ENCODE data around the gene CCNDBP1. TPM values are rescaled to one million over a fixed set of nuclear protein-coding genes. Genes with fewer than 3 reads are reported as not detected.

Gene CCNDBP1
- total RNA-seq, 1 donor from 2014 or later = 39.0 TPM

DNA sequence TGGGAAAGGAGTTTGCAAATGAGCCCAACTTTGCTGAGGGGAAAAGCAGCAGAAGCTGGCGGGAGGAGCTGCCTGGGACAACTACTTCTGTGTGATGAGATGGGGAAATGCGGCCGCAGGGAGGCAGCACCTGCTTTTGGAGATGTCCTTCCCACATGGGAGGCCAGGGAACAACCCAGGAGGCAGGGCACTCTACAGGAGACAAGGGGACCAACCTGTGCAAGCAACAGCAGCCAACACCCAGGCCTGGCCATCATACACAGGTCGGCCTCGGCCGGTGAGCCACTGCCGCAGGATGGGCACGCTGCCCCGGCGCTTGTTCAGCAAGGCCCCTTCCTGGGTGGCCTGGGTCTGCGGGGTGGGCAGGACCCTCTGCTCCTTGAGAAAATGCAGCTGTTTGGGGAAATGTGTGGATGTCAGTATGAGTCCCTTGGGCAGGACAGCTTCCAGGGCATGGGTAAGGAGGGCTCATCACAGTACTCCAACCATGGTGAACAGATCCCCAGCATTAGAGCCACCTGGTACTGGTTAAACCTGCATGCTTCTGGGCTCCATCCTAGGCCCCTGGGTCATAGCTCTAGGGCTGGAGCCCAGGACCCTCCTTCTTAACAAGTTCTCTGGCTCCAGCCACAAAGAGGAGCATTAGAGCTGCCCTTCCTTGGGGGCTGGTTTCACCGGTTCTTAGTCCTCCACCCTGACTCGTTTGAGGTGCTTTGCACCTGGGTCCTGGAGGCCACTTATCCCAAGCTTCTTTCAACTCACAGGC is 24.0 kb downstream of the CCNDBP1 start:
- TF ChIP-seq, protein P1, sequence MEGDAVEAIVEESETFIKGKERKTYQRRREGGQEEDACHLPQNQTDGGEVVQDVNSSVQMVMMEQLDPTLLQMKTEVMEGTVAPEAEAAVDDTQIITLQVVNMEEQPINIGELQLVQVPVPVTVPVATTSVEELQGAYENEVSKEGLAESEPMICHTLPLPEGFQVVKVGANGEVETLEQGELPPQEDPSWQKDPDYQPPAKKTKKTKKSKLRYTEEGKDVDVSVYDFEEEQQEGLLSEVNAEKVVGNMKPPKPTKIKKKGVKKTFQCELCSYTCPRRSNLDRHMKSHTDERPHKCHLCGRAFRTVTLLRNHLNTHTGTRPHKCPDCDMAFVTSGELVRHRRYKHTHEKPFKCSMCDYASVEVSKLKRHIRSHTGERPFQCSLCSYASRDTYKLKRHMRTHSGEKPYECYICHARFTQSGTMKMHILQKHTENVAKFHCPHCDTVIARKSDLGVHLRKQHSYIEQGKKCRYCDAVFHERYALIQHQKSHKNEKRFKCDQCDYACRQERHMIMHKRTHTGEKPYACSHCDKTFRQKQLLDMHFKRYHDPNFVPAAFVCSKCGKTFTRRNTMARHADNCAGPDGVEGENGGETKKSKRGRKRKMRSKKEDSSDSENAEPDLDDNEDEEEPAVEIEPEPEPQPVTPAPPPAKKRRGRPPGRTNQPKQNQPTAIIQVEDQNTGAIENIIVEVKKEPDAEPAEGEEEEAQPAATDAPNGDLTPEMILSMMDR (IDR thresholded peaks at IDR 0.05; ENCODE audit: insufficient read depth, low read length, severe bottlenecking) = peak; percentile 45
- no peaks in the 10 kb centered on the region for H3K36me3 ChIP-seq (ENCODE audit: control insufficient read depth, insufficient read depth, low read length)
- H3K27me3 ChIP-seq (ENCODE audit: control insufficient read depth, insufficient read depth, low read length) = peaks cover 9% of the 10 kb centered on the region
- FAIRE-seq (no peak), DNase-seq (ENCODE audit: low read depth) (peak; percentile 23)
- H3K4me3 ChIP-seq (ENCODE audit: low read depth, low read length) = no peak overlapping the region

DNA sequence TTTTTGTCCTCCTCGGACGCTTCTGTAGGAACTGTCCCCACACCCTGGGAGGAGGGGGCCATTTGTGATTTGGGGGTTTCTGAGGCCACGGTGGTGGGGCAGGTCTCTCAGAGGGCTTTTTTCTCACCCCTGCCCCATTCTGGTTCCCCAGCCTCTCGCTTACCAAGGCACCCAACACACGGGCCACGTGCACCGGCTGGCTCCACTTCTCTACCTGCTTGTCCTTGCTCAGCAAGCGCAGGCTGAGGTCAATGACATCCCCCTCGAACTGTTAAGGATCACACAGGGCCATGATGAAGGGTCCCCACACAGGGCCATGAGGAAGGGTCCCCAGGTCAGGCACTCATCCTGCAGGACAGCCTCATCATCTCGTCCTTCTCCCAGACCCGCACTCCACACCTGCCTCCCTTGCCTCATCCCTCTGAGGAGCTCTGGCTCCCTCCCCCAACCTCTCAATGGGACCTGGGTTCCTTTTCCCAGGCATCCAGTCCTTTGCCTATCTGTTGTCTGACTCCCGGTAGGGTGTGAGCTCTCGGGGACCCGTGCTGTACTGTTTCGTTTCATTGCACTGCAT is 25.1 kb downstream of the CCNDBP1 start:
- no peak for FAIRE-seq
- Histone ChIP-seq H3K36me3 (ENCODE audit: control insufficient read depth, insufficient read depth, low read length) (no peaks in the 10 kb centered on the region), H3K4me3 (ENCODE audit: low read depth, low read length) (no peak overlapping the region), H3K27me3 (ENCODE audit: control insufficient read depth, insufficient read depth, low read length) (peaks cover 9% of the 10 kb centered on the region)
- no peak for DNase-seq (ENCODE audit: low read depth)
- TF ChIP-seq, protein P1 (IDR thresholded peaks at IDR 0.05; ENCODE audit: insufficient read depth, low read length, severe bottlenecking) = no peak

DNA sequence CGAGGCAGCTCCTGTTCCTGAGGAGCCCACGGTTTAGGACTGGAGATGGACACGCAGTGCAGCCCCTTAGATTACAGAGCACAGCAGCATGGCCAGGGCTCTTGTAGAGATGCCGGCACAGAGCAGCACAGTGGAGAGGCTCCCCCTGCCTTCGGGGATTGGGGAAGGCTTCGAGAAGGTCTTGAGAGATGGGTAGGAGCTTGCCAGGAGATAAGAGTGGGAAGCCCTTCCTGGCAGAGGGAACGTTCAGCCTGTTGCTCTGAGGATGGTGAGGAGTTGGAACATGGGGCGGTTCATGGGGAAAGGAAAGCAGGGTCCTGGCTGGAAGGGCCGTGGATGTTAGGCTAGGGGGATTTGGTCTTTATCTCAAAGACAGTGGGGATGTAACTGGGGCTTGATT is 25.6 kb downstream of the CCNDBP1 start:
- Histone ChIP-seq H3K4me3 (ENCODE audit: low read depth, low read length) (no peak overlapping the region), H3K27me3 (ENCODE audit: control insufficient read depth, insufficient read depth, low read length) (peaks cover 9% of the 10 kb centered on the region), H3K36me3 (ENCODE audit: control insufficient read depth, insufficient read depth, low read length) (no peaks in the 10 kb centered on the region)
- no peak for DNase-seq (ENCODE audit: low read depth)
- no peak for FAIRE-seq
- TF ChIP-seq, protein P1 (IDR thresholded peaks at IDR 0.05; ENCODE audit: insufficient read depth, low read length, severe bottlenecking) = no peak

DNA sequence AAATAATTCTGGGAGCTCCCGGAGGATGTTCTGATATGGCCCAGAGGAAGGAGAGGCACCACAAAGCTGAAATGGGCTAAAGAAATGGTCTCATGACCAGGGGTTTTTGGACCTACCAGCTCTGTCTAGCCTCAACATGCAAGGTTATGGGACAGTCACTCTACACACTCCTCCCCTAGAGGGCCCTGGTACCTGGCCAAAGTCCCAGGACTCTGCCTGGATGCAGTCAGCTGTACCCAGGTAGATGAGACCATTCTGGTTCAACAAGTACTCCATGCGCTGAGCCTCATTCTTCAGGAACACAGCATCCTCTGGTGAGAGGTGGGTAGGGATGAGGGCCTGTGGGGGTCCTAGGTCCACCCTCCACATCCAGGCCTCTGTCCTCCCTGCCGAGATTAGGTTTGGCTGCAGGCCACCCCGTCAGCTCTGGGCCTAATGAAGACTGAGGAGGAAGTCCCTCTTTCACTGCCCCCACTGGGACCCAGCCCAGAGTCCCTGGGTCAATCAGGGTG is 26.1 kb downstream of the CCNDBP1 start:
- peaks cover 9% of the 10 kb centered on the region for H3K27me3 ChIP-seq (ENCODE audit: control insufficient read depth, insufficient read depth, low read length)
- no peak for FAIRE-seq
- TF ChIP-seq, protein P1 (IDR thresholded peaks at IDR 0.05; ENCODE audit: insufficient read depth, low read length, severe bottlenecking) = no peak
- H3K36me3 ChIP-seq (ENCODE audit: control insufficient read depth, insufficient read depth, low read length) = no peaks in the 10 kb centered on the region
- DNase-seq (ENCODE audit: low read depth) = no peak
- no peak overlapping the region for H3K4me3 ChIP-seq (ENCODE audit: low read depth, low read length)

DNA sequence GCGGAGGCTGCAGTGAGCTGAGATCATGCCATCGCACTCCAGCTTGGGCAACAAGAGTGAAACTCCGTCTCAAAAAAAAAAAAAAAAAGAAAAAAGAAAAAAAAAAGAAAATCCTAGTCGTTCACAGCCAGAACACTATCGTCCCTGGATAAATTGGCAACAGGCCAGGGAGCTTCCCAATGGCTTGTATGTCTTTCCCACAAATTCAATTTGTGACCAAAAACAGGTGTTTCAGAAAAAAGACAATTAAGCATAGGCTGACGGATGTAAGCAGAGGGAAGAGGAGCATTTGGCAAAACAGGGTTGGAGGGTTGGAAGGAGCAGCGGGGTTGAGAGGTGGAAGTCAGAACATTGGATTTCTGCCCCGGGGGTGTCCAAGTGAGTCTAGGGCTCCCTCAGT is 27.1 kb downstream of the CCNDBP1 start:
- H3K36me3 ChIP-seq (ENCODE audit: control insufficient read depth, insufficient read depth, low read length) = no peaks in the 10 kb centered on the region
- H3K4me3 ChIP-seq (ENCODE audit: low read depth, low read length) = no peak overlapping the region
- DNase-seq (ENCODE audit: low read depth) (no peak), FAIRE-seq (no peak)
- TF ChIP-seq, protein P1 (IDR thresholded peaks at IDR 0.05; ENCODE audit: insufficient read depth, low read length, severe bottlenecking) = no peak
- peaks cover 7% of the 10 kb centered on the region for H3K27me3 ChIP-seq (ENCODE audit: control insufficient read depth, insufficient read depth, low read length)
